ENCODE results near the gene TBRG1. TPM values are rescaled to one million over a fixed set of nuclear protein-coding genes. Genes with fewer than 3 reads are reported as not detected.
"Not testable (repeated sequence)": the region's sequence is repeated elsewhere in the genome, so short reads cannot be mapped to it uniquely, and the experiment has no call there.

Gene TBRG1
- 13.2 and 24.9 TPM in 2 replicates for total RNA-seq (2014; rRNA removed; shearing (Covaris generic); ENCODE audit: low replicate concordance)

- H3K27me3 ChIP-seq, result 0 out of 2 replicates have a peak, but pooled peaks cover 3% of the 10 kb centered on the region
- H3K4me3 ChIP-seq, result peak within 1 kb of the TSS; percentile 86
- H3K36me3 ChIP-seq, result peaks cover 32% of the 10 kb centered on the region
- peak; percentile 90 for DNase-seq
- H3K9me3 ChIP-seq, result no peaks in the 10 kb centered on the region
These were observed at the start of gene TBRG1 for GRCh38 chr11:124622531-124623451. Gene TBRG1 (plus strand): TSS chr11:124622864. CDS start chr11:124623084, 220 bp downstream.

- H3K27me3 ChIP-seq, result no peaks in the 10 kb centered on the region; the same call in 1 of the 2 replicates
- H3K4me3 ChIP-seq, result no peak overlapping the region
- no peaks in the 10 kb centered on the region for H3K36me3 ChIP-seq
- no peaks in the 10 kb centered on the region for H3K9me3 ChIP-seq
- DNase-seq, result peak; percentile 6
These were observed 44.8 kb upstream of the TBRG1 start for GRCh38 chr11:124577716-124578427.

- H3K36me3 ChIP-seq, result no peaks in the 10 kb centered on the region
- no peaks in the 10 kb centered on the region for H3K27me3 ChIP-seq
- no peaks in the 10 kb centered on the region for H3K9me3 ChIP-seq
- no peak overlapping the region for H3K4me3 ChIP-seq
- no peak for DNase-seq
These were observed 43.9 kb upstream of the TBRG1 start for GRCh38 chr11:124578761-124579160.

GRCh38 chr11:124581817-124582216 is 40.8 kb upstream of the TBRG1 start:
- H3K36me3 ChIP-seq, result no peaks in the 10 kb centered on the region
- DNase-seq, result no peak
- H3K4me3 ChIP-seq, result no peak overlapping the region
- H3K27me3 ChIP-seq, result no peaks in the 10 kb centered on the region
- no peaks in the 10 kb centered on the region for H3K9me3 ChIP-seq

GRCh38 chr11:124582565-124582964 is 40.1 kb upstream of the TBRG1 start:
- no peaks in the 10 kb centered on the region for H3K9me3 ChIP-seq
- no peaks in the 10 kb centered on the region for H3K36me3 ChIP-seq
- H3K4me3 ChIP-seq, result no peak overlapping the region
- H3K27me3 ChIP-seq, result no peaks in the 10 kb centered on the region
- DNase-seq, result no peak

GRCh38 chr11:124583781-124584180 is 38.9 kb upstream of the TBRG1 start:
- H3K36me3 ChIP-seq, result no peaks in the 10 kb centered on the region
- H3K9me3 ChIP-seq, result no peaks in the 10 kb centered on the region
- DNase-seq, result no peak
- H3K27me3 ChIP-seq, result no peaks in the 10 kb centered on the region
- H3K4me3 ChIP-seq, result no peak overlapping the region

GRCh38 chr11:124584681-124585372 is 37.8 kb upstream of the TBRG1 start:
- Histone ChIP-seq H3K4me3 (no peak overlapping the region), H3K9me3 (no peaks in the 10 kb centered on the region), H3K36me3 (no peaks in the 10 kb centered on the region), H3K27me3 (no peaks in the 10 kb centered on the region)
- no peak for DNase-seq

- Histone ChIP-seq H3K4me3 (no peak overlapping the region), H3K36me3 (no peaks in the 10 kb centered on the region), H3K27me3 (no peaks in the 10 kb centered on the region), H3K9me3 (no peaks in the 10 kb centered on the region)
- peak; percentile 32 for DNase-seq
These were observed 36.3 kb upstream of the TBRG1 start for GRCh38 chr11:124586238-124586860.

- Histone ChIP-seq H3K36me3 (no peaks in the 10 kb centered on the region), H3K4me3 (no peak overlapping the region), H3K27me3 (no peaks in the 10 kb centered on the region; the same call in 1 of the 2 replicates), H3K9me3 (no peaks in the 10 kb centered on the region)
- DNase-seq, result no peak
These were observed 31.2 kb upstream of the TBRG1 start for GRCh38 chr11:124591430-124591829.

- no peak overlapping the region for H3K4me3 ChIP-seq
- no peaks in the 10 kb centered on the region for H3K36me3 ChIP-seq
- H3K9me3 ChIP-seq, result no peaks in the 10 kb centered on the region
- peaks cover 7% of the 10 kb centered on the region for H3K27me3 ChIP-seq
- no peak for DNase-seq
These were observed 30.0 kb upstream of the TBRG1 start for GRCh38 chr11:124592627-124593026.

- no peak overlapping the region for H3K4me3 ChIP-seq
- no peaks in the 10 kb centered on the region for H3K9me3 ChIP-seq
- no peaks in the 10 kb centered on the region for H3K36me3 ChIP-seq
- no peak for DNase-seq
- H3K27me3 ChIP-seq, result peaks cover 7% of the 10 kb centered on the region
These were observed 27.4 kb upstream of the TBRG1 start for GRCh38 chr11:124595302-124595701.

GRCh38 chr11:124597626-124598025 is 25.0 kb upstream of the TBRG1 start:
- DNase-seq, result no peak
- peaks cover 7% of the 10 kb centered on the region for H3K27me3 ChIP-seq
- H3K9me3 ChIP-seq, result no peaks in the 10 kb centered on the region
- no peaks in the 10 kb centered on the region for H3K36me3 ChIP-seq
- H3K4me3 ChIP-seq, result no peak overlapping the region

- no peak for DNase-seq
- Histone ChIP-seq H3K4me3 (no peak overlapping the region), H3K36me3 (no peaks in the 10 kb centered on the region), H3K27me3 (peaks cover 7% of the 10 kb centered on the region; the same call in 1 of the 2 replicates), H3K9me3 (no peaks in the 10 kb centered on the region)
These were observed 21.9 kb upstream of the TBRG1 start for GRCh38 chr11:124600621-124601320.

GRCh38 chr11:124602193-124602592 is 20.5 kb upstream of the TBRG1 start:
- peaks cover 3% of the 10 kb centered on the region; the same call in 1 of the 2 replicates for H3K27me3 ChIP-seq
- H3K9me3 ChIP-seq, result no peaks in the 10 kb centered on the region
- DNase-seq, result peak; percentile 48
- H3K4me3 ChIP-seq, result no peak overlapping the region
- no peaks in the 10 kb centered on the region for H3K36me3 ChIP-seq

- H3K4me3 ChIP-seq, DNase-seq, H3K9me3 ChIP-seq, H3K27me3 ChIP-seq, H3K36me3 ChIP-seq: not testable (repeated sequence)
These were observed 19.9 kb upstream of the TBRG1 start for GRCh38 chr11:124602723-124603122.

GRCh38 chr11:124605719-124606118 is 16.9 kb upstream of the TBRG1 start:
- no peak overlapping the region for H3K4me3 ChIP-seq
- no peak for DNase-seq
- no peaks in the 10 kb centered on the region for H3K9me3 ChIP-seq
- no peaks in the 10 kb centered on the region for H3K36me3 ChIP-seq
- H3K27me3 ChIP-seq, result no peaks in the 10 kb centered on the region

All from MG63 (cell line).